Stimulated activated naive CD8-positive, alpha-beta T cell treated with anti-CD3 and anti-CD28 coated beads, Interleukin-15, amount 100 ng/mL, for 72 hours (primary cell): ENCODE measurements around the gene TPCN2.

Experiments
- ATAC-seq: fragments of 150-1000 bp; cut with Tn5 transposase; 2 replicates; pipeline ENCODE4 v1.10.0; 2021; ENCODE audit warnings: mild to moderate bottlenecking, moderate library complexity
- DNase-seq, 2 donors: peaks; one replicate each; pipeline ENCODE4 v3.0.0; 2021 to 2022
- H3K27ac Mint-ChIP-seq, 2 donors: one replicate each; pipeline ENCODE4 v1.8.0; 2022; ENCODE audit warnings: mild to moderate bottlenecking in 2 of 2, mixed read lengths in 2 of 2, moderate library complexity in 2 of 2
- H3K27me3 Mint-ChIP-seq: one replicate; pipeline ENCODE4 v1.8.0; 2022; ENCODE audit warnings: mixed read lengths
- H3K4me1 Mint-ChIP-seq: one replicate; pipeline ENCODE4 v1.8.0; 2022; ENCODE audit warnings: mild to moderate bottlenecking, mixed read lengths
- H3K4me3 Mint-ChIP-seq, 2 donors: one replicate each; pipeline ENCODE4 v1.8.0; 2022; ENCODE audit warnings: mild to moderate bottlenecking in 2 of 2, mixed read lengths in 2 of 2, moderate library complexity in 1 of 2
- H3K9me3 Mint-ChIP-seq, 2 donors: one replicate each; pipeline ENCODE4 v1.8.0; 2022; ENCODE audit warnings: mixed read lengths in 2 of 2

Gene TPCN2

GRCh38 chr11:69111624-69112542 is 63.2 kb downstream of the TPCN2 start:
- Mint-ChIP-seq H3K9me3 (peaks cover 7 to 12% of the 10 kb centered on the region in 2 donors), H3K4me3 (no peak overlapping the region), H3K4me1 (peaks cover 2% of the 10 kb centered on the region), H3K27ac (peak overlapping the region in 1 of 2 donors; percentile 63), H3K27me3 (no peaks in the 10 kb centered on the region)
- no peak for DNase-seq
- no peak for ATAC-seq

- Mint-ChIP-seq H3K27me3 (no peaks in the 10 kb centered on the region), H3K4me3 (no peak overlapping the region), H3K27ac (no peak overlapping the region), H3K9me3 (peaks cover 7 to 12% of the 10 kb centered on the region in 2 donors), H3K4me1 (no peaks in the 10 kb centered on the region)
- ATAC-seq (no peak), DNase-seq (no peak)
These were observed 64.5 kb downstream of the TPCN2 start for GRCh38 chr11:69113226-69113625.

GRCh38 chr11:69113646-69114340 is 65.1 kb downstream of the TPCN2 start:
- Mint-ChIP-seq H3K27ac (no peak overlapping the region), H3K4me1 (no peaks in the 10 kb centered on the region), H3K9me3 (peaks cover 7 to 12% of the 10 kb centered on the region in 2 donors), H3K27me3 (no peaks in the 10 kb centered on the region), H3K4me3 (no peak overlapping the region)
- ATAC-seq (no peak), DNase-seq (no peak)

GRCh38 chr11:69114362-69114761 is 65.6 kb downstream of the TPCN2 start:
- no peak for DNase-seq
- Mint-ChIP-seq H3K27ac (no peak overlapping the region), H3K4me1 (no peaks in the 10 kb centered on the region), H3K4me3 (no peak overlapping the region), H3K9me3 (peaks cover 7 to 12% of the 10 kb centered on the region in 2 donors), H3K27me3 (no peaks in the 10 kb centered on the region)
- ATAC-seq, result no peak

GRCh38 chr11:69114811-69115523 is 66.2 kb downstream of the TPCN2 start:
- Mint-ChIP-seq H3K27ac (no peak overlapping the region), H3K4me3 (no peak overlapping the region), H3K27me3 (no peaks in the 10 kb centered on the region), H3K4me1 (no peaks in the 10 kb centered on the region), H3K9me3 (peaks cover 7 to 9% of the 10 kb centered on the region in 2 donors)
- ATAC-seq, result no peak
- no peak for DNase-seq

- ATAC-seq (no peak), DNase-seq (no peak)
- H3K27me3 Mint-ChIP-seq, result no peaks in the 10 kb centered on the region
- H3K9me3 Mint-ChIP-seq, result peaks cover 0 to under 1% of the 10 kb centered on the region in 2 donors
- H3K4me3 Mint-ChIP-seq, result no peak overlapping the region
- peaks cover 2% of the 10 kb centered on the region for H3K4me1 Mint-ChIP-seq
- no peak overlapping the region for H3K27ac Mint-ChIP-seq
These were observed 67.1 kb downstream of the TPCN2 start for GRCh38 chr11:69115586-69116560.

- no peak overlapping the region for H3K4me3 Mint-ChIP-seq
- DNase-seq, result no peak
- H3K9me3 Mint-ChIP-seq, result no peaks in the 10 kb centered on the region
- ATAC-seq, result no peak
- H3K27me3 Mint-ChIP-seq, result no peaks in the 10 kb centered on the region
- H3K4me1 Mint-ChIP-seq, result peaks cover 10% of the 10 kb centered on the region
- no peak overlapping the region for H3K27ac Mint-ChIP-seq
These were observed 67.9 kb downstream of the TPCN2 start for GRCh38 chr11:69116671-69117070.

GRCh38 chr11:69119190-69119589 is 70.5 kb downstream of the TPCN2 start:
- H3K27me3 Mint-ChIP-seq, result no peaks in the 10 kb centered on the region
- H3K27ac Mint-ChIP-seq, result no peak overlapping the region
- H3K9me3 Mint-ChIP-seq, result no peaks in the 10 kb centered on the region
- DNase-seq (no peak), ATAC-seq (no peak)
- H3K4me1 Mint-ChIP-seq, result peaks cover 35% of the 10 kb centered on the region
- no peak overlapping the region for H3K4me3 Mint-ChIP-seq

GRCh38 chr11:69120096-69120875 is 71.6 kb downstream of the TPCN2 start:
- H3K4me1 Mint-ChIP-seq, result peaks cover 40% of the 10 kb centered on the region
- ATAC-seq (no peak), DNase-seq (no peak)
- no peak overlapping the region for H3K4me3 Mint-ChIP-seq
- no peaks in the 10 kb centered on the region for H3K27me3 Mint-ChIP-seq
- H3K9me3 Mint-ChIP-seq, result no peaks in the 10 kb centered on the region
- no peak overlapping the region for H3K27ac Mint-ChIP-seq

GRCh38 chr11:69121021-69121420 is 72.3 kb downstream of the TPCN2 start:
- peaks cover 40% of the 10 kb centered on the region for H3K4me1 Mint-ChIP-seq
- H3K27me3 Mint-ChIP-seq, result no peaks in the 10 kb centered on the region
- H3K27ac Mint-ChIP-seq, result no peak overlapping the region
- ATAC-seq (no peak), DNase-seq (no peak)
- no peak overlapping the region for H3K4me3 Mint-ChIP-seq
- no peaks in the 10 kb centered on the region for H3K9me3 Mint-ChIP-seq

GRCh38 chr11:69121621-69122325 is 73.0 kb downstream of the TPCN2 start:
- Mint-ChIP-seq H3K4me3 (peak overlapping the region in 1 of 2 donors; percentile 21), H3K27ac (no peak overlapping the region), H3K27me3 (no peaks in the 10 kb centered on the region), H3K4me1 (peaks cover 40% of the 10 kb centered on the region), H3K9me3 (no peaks in the 10 kb centered on the region)
- DNase-seq, result no peak
- no peak for ATAC-seq

GRCh38 chr11:69122326-69122629 is 73.5 kb downstream of the TPCN2 start:
- peaks cover 40% of the 10 kb centered on the region for H3K4me1 Mint-ChIP-seq
- DNase-seq (no peak), ATAC-seq (no peak)
- no peaks in the 10 kb centered on the region for H3K27me3 Mint-ChIP-seq
- H3K9me3 Mint-ChIP-seq, result no peaks in the 10 kb centered on the region
- H3K27ac Mint-ChIP-seq, result no peak overlapping the region
- H3K4me3 Mint-ChIP-seq, result no peak overlapping the region

- H3K4me3 Mint-ChIP-seq, result peak overlapping the region; percentile 68 to 76
- peaks cover 40% of the 10 kb centered on the region for H3K4me1 Mint-ChIP-seq
- peak overlapping the region in 1 of 2 donors; percentile 69 for H3K27ac Mint-ChIP-seq
- DNase-seq (peak; percentile 41 to 73), ATAC-seq (peak; percentile 90)
- peaks cover 0 to 4% of the 10 kb centered on the region in 2 donors for H3K9me3 Mint-ChIP-seq
- no peaks in the 10 kb centered on the region for H3K27me3 Mint-ChIP-seq
These were observed 74.1 kb downstream of the TPCN2 start for GRCh38 chr11:69122630-69123431.
